ENCODE results near the gene SUFU. TPM values are rescaled to one million over a fixed set of nuclear protein-coding genes. Genes with fewer than 3 reads are reported as not detected.

SUFU gene
- total RNA-seq, 1 experiment from 2014 or later: 13.1 TPM

DNA sequence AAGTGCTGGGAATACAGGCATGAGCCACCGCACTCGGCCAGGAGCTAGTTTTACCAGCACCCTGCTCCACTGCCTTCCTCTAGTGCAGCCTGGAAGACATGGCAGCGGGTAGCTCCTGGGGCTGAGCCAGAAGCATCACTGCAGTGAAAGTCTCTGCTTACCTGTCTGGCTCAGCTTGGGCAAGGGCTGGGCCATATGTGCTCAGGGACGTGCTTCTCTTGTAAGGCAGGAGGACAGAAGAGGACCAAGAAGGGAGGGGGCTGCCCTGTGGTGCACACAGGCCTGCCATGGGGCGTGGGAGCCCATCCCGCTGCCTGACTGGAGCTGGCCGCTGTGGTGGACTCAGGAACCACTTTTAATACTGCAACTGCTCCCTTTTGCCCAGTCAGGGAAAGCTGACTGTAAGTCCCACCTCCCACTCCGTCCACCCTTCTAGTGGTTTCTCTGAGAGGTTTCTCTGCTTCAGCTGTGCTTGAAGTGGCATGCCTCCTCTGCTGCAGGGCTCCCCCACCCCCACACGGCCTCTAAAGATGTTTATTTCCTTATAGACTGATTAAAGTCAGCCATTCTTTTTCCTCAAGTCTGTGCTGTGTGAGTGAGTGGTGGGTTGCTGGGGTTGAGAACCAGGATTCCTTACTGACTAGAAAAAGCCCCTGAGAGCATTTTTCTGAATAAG, 27.2 kb upstream of the SUFU start:
- no peaks in the 10 kb centered on the region for H3K4me1 Mint-ChIP-seq
- ChIA-PET POLR2A (no interaction called here), CTCF (interaction anchor here (1.8 to 2.0 kb wide), 2 partner anchors 78 to 107 kb away, joined by 6 read pairs; no protein-coding TSS in a partner anchor)
- DNase-seq (ENCODE audit: low spot score) (no peak), ATAC-seq (no peak)
- H3K9me3 Mint-ChIP-seq: no peaks in the 10 kb centered on the region
- TF ChIP-seq ZNF423 (CRISPR knock-in tag; IDR thresholded peaks at IDR 0.05) (no peak), ZNF416 (CRISPR knock-in tag; IDR thresholded peaks at IDR 0.05) (no peak), TCF7 (CRISPR knock-in tag; IDR thresholded peaks at IDR 0.05; ENCODE audit: low read depth) (no peak), ZNF317 (CRISPR knock-in tag; IDR thresholded peaks at IDR 0.05; ENCODE audit: borderline replicate concordance, low read depth) (no peak), ZBTB21 (CRISPR knock-in tag; IDR thresholded peaks at IDR 0.05; ENCODE audit: borderline replicate concordance) (no peak), FOXJ3 (CRISPR knock-in tag; IDR thresholded peaks at IDR 0.05; ENCODE audit: borderline replicate concordance) (no peak), RORB (CRISPR knock-in tag; IDR thresholded peaks at IDR 0.05) (no peak), MYBL2 (CRISPR knock-in tag; IDR thresholded peaks at IDR 0.05) (no peak), TEAD4 (CRISPR knock-in tag; IDR thresholded peaks at IDR 0.05) (no peak), FOXK1 (CRISPR knock-in tag; IDR thresholded peaks at IDR 0.05) (no peak), SMAD4 (CRISPR knock-in tag; IDR thresholded peaks at IDR 0.05) (no peak), HMGA2 (CRISPR knock-in tag; IDR thresholded peaks at IDR 0.05) (no peak), ZNF671 (CRISPR knock-in tag; IDR thresholded peaks at IDR 0.05) (no peak), GRHL2 (CRISPR knock-in tag; IDR thresholded peaks at IDR 0.05; ENCODE audit: insufficient replicate concordance, severe bottlenecking) (no peak), TEAD1 (CRISPR knock-in tag; IDR thresholded peaks at IDR 0.05) (no peak)
- TF ChIP-seq, protein P1, sequence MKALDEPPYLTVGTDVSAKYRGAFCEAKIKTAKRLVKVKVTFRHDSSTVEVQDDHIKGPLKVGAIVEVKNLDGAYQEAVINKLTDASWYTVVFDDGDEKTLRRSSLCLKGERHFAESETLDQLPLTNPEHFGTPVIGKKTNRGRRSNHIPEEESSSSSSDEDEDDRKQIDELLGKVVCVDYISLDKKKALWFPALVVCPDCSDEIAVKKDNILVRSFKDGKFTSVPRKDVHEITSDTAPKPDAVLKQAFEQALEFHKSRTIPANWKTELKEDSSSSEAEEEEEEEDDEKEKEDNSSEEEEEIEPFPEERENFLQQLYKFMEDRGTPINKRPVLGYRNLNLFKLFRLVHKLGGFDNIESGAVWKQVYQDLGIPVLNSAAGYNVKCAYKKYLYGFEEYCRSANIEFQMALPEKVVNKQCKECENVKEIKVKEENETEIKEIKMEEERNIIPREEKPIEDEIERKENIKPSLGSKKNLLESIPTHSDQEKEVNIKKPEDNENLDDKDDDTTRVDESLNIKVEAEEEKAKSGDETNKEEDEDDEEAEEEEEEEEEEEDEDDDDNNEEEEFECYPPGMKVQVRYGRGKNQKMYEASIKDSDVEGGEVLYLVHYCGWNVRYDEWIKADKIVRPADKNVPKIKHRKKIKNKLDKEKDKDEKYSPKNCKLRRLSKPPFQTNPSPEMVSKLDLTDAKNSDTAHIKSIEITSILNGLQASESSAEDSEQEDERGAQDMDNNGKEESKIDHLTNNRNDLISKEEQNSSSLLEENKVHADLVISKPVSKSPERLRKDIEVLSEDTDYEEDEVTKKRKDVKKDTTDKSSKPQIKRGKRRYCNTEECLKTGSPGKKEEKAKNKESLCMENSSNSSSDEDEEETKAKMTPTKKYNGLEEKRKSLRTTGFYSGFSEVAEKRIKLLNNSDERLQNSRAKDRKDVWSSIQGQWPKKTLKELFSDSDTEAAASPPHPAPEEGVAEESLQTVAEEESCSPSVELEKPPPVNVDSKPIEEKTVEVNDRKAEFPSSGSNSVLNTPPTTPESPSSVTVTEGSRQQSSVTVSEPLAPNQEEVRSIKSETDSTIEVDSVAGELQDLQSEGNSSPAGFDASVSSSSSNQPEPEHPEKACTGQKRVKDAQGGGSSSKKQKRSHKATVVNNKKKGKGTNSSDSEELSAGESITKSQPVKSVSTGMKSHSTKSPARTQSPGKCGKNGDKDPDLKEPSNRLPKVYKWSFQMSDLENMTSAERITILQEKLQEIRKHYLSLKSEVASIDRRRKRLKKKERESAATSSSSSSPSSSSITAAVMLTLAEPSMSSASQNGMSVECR (CRISPR knock-in tag; IDR thresholded peaks at IDR 0.05; ENCODE audit: borderline replicate concordance): no peak
- TF ChIP-seq, protein P2, sequence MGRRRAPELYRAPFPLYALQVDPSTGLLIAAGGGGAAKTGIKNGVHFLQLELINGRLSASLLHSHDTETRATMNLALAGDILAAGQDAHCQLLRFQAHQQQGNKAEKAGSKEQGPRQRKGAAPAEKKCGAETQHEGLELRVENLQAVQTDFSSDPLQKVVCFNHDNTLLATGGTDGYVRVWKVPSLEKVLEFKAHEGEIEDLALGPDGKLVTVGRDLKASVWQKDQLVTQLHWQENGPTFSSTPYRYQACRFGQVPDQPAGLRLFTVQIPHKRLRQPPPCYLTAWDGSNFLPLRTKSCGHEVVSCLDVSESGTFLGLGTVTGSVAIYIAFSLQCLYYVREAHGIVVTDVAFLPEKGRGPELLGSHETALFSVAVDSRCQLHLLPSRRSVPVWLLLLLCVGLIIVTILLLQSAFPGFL (CRISPR knock-in tag; IDR thresholded peaks at IDR 0.05; ENCODE audit: borderline replicate concordance): no peak
- TF ChIP-seq, protein P3, sequence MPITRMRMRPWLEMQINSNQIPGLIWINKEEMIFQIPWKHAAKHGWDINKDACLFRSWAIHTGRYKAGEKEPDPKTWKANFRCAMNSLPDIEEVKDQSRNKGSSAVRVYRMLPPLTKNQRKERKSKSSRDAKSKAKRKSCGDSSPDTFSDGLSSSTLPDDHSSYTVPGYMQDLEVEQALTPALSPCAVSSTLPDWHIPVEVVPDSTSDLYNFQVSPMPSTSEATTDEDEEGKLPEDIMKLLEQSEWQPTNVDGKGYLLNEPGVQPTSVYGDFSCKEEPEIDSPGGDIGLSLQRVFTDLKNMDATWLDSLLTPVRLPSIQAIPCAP (CRISPR knock-in tag; IDR thresholded peaks at IDR 0.05): no peak
- H3K4me3 Mint-ChIP-seq: no peak overlapping the region
- H3K27ac Mint-ChIP-seq: no peak overlapping the region
- peaks cover 24% of the 10 kb centered on the region for H3K36me3 Mint-ChIP-seq
- no peaks in the 10 kb centered on the region for H3K27me3 Mint-ChIP-seq (ENCODE audit: low read depth)

DNA sequence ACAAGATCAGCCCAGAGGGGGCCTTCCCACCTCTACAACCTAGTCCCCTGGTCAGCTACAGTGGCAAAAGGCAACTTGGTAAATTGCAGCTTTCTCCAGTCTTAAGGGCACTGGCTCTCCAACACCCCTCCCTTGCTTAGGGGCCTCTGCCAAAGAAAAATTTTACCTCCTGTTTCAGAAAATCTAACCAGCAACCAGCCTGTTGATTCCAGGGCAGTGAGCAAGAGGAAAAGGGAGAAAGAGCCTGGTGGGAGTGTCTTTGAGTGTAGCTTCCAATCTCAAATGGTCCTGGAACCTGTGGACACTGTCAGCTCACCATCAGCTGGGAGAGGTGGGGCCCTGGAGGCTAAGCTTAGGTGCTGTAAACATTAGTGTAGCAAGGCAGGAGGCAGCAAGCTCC, 24.1 kb upstream of the SUFU start:
- Mint-ChIP-seq H3K9me3 (no peaks in the 10 kb centered on the region), H3K4me3 (no peak overlapping the region), H3K36me3 (peaks cover 48% of the 10 kb centered on the region), H3K4me1 (no peaks in the 10 kb centered on the region), H3K27ac (no peak overlapping the region), H3K27me3 (ENCODE audit: low read depth) (no peaks in the 10 kb centered on the region)
- ChIA-PET POLR2A (no interaction called here), CTCF (interaction anchor here (0.6 to 5.1 kb wide), 18 partner anchors 14 to 321 kb away, joined by 3 to 33 read pairs (median 4); partner anchors contain the start of genes C10orf95, CUEDC2 and SUFU)
- DNase-seq (ENCODE audit: low spot score) (no peak), ATAC-seq (no peak)
- TF ChIP-seq ETV6 (CRISPR knock-in tag; IDR thresholded peaks at IDR 0.05): no peak
- no peak for TF ChIP-seq MXD4 (CRISPR knock-in tag; IDR thresholded peaks at IDR 0.05; ENCODE audit: borderline replicate concordance)
- TF ChIP-seq, protein P4, sequence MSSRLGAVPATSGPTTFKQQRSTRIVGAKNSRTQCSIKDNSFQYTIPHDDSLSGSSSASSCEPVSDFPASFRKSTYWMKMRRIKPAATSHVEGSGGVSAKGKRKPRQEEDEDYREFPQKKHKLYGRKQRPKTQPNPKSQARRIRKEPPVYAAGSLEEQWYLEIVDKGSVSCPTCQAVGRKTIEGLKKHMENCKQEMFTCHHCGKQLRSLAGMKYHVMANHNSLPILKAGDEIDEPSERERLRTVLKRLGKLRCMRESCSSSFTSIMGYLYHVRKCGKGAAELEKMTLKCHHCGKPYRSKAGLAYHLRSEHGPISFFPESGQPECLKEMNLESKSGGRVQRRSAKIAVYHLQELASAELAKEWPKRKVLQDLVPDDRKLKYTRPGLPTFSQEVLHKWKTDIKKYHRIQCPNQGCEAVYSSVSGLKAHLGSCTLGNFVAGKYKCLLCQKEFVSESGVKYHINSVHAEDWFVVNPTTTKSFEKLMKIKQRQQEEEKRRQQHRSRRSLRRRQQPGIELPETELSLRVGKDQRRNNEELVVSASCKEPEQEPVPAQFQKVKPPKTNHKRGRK (CRISPR knock-in tag; IDR thresholded peaks at IDR 0.05; ENCODE audit: borderline replicate concordance): no peak
- TF ChIP-seq ZNF232 (CRISPR knock-in tag; IDR thresholded peaks at IDR 0.05): no peak
- no peak for TF ChIP-seq SMAD4 (CRISPR knock-in tag; IDR thresholded peaks at IDR 0.05)
- TF ChIP-seq, protein P5, sequence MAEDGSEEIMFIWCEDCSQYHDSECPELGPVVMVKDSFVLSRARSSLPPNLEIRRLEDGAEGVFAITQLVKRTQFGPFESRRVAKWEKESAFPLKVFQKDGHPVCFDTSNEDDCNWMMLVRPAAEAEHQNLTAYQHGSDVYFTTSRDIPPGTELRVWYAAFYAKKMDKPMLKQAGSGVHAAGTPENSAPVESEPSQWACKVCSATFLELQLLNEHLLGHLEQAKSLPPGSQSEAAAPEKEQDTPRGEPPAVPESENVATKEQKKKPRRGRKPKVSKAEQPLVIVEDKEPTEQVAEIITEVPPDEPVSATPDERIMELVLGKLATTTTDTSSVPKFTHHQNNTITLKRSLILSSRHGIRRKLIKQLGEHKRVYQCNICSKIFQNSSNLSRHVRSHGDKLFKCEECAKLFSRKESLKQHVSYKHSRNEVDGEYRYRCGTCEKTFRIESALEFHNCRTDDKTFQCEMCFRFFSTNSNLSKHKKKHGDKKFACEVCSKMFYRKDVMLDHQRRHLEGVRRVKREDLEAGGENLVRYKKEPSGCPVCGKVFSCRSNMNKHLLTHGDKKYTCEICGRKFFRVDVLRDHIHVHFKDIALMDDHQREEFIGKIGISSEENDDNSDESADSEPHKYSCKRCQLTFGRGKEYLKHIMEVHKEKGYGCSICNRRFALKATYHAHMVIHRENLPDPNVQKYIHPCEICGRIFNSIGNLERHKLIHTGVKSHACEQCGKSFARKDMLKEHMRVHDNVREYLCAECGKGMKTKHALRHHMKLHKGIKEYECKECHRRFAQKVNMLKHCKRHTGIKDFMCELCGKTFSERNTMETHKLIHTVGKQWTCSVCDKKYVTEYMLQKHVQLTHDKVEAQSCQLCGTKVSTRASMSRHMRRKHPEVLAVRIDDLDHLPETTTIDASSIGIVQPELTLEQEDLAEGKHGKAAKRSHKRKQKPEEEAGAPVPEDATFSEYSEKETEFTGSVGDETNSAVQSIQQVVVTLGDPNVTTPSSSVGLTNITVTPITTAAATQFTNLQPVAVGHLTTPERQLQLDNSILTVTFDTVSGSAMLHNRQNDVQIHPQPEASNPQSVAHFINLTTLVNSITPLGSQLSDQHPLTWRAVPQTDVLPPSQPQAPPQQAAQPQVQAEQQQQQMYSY (CRISPR knock-in tag; IDR thresholded peaks at IDR 0.05): no peak
- TF ChIP-seq, protein P6, sequence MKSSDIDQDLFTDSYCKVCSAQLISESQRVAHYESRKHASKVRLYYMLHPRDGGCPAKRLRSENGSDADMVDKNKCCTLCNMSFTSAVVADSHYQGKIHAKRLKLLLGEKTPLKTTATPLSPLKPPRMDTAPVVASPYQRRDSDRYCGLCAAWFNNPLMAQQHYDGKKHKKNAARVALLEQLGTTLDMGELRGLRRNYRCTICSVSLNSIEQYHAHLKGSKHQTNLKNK (CRISPR knock-in tag; IDR thresholded peaks at IDR 0.05): no peak
